ENCODE data around the gene SMC5. TPM values are rescaled to one million over a fixed set of nuclear protein-coding genes. Genes with fewer than 3 reads are reported as not detected.

The SMC5 gene
- total and polyA plus RNA-seq, 2 of the 13 experiments (the other 11 are each of a cell fraction or from before 2014, with no cell fraction given) = 7.2 to 26.7 TPM

- TF ChIP-seq MIER3 (CRISPR knock-in tag; IDR thresholded peaks at IDR 0.05; ENCODE audit: borderline replicate concordance) = peak; percentile 42; the same call in 1 of the 2 replicates
- no peak for TF ChIP-seq GLMP (CRISPR knock-in tag; IDR thresholded peaks at IDR 0.05; ENCODE audit: borderline replicate concordance)
- 0 out of 2 replicates have a peak, but pooled peaks have one; percentile 2 for TF ChIP-seq ZNF230 (CRISPR knock-in tag; IDR thresholded peaks at IDR 0.05)
- no peak for TF ChIP-seq ERF (CRISPR knock-in tag; IDR thresholded peaks at IDR 0.05)
- no peak for TF ChIP-seq IRF9 (CRISPR knock-in tag; IDR thresholded peaks at IDR 0.05; ENCODE audit: borderline replicate concordance)
- peak; percentile 58; the same call in 1 of the 2 replicates for TF ChIP-seq RNF219 (CRISPR knock-in tag; IDR thresholded peaks at IDR 0.05)
- TF ChIP-seq SOX13 (IDR thresholded peaks at IDR 0.05) = 0 out of 2 replicates have a peak, but pooled peaks have one; percentile 27
- TF ChIP-seq SOX13 (CRISPR knock-in tag; conservative IDR thresholded peaks at IDR 0.05 in 1 of 2, IDR thresholded peaks at IDR 0.05 in 1 of 2) = no peak
- 0 out of 2 replicates have a peak, but pooled peaks have one; percentile 37 for TF ChIP-seq ISX (CRISPR knock-in tag; conservative IDR thresholded peaks at IDR 0.05)
- TF ChIP-seq HNRNPL (IDR thresholded peaks at IDR 0.05; ENCODE audit: low read depth, low read length) = 0 out of 2 replicates have a peak, but pooled peaks have one; percentile 14
- TF ChIP-seq KDM5B (CRISPR knock-in tag; IDR thresholded peaks at IDR 0.05; ENCODE audit: borderline replicate concordance) = peak; percentile 85; the same call in 1 of the 2 replicates
- TF ChIP-seq TFAP4 (IDR thresholded peaks at IDR 0.05; ENCODE audit: borderline replicate concordance, low read depth) = peak; percentile 49; the same call in 1 of the 2 replicates
- TF ChIP-seq SNAI1 (CRISPR knock-in tag; IDR thresholded peaks at IDR 0.05; ENCODE audit: borderline replicate concordance) = peak; percentile 97
- TF ChIP-seq MEF2D (CRISPR knock-in tag; IDR thresholded peaks at IDR 0.05) = 0 out of 2 replicates have a peak, but pooled peaks have one; percentile 16
- peak; percentile 19; the same call in 1 of the 2 replicates for TF ChIP-seq TFDP1 (CRISPR knock-in tag; IDR thresholded peaks at IDR 0.05; ENCODE audit: borderline replicate concordance)
- TF ChIP-seq KLF16 (CRISPR knock-in tag; IDR thresholded peaks at IDR 0.05) = no peak; a peak in 1 of 4 replicates
- TF ChIP-seq ZNF317 (CRISPR knock-in tag; IDR thresholded peaks at IDR 0.05) = peak; percentile 77
- TF ChIP-seq NBN (conservative IDR thresholded peaks at IDR 0.05) = no peak
- TF ChIP-seq ZNF292 (CRISPR knock-in tag; IDR thresholded peaks at IDR 0.05; ENCODE audit: borderline replicate concordance, low read depth) = 0 out of 2 replicates have a peak, but pooled peaks have one; percentile 18
- peak; percentile 13; the same call in 1 of the 2 replicates for TF ChIP-seq ISL2 (CRISPR knock-in tag; IDR thresholded peaks at IDR 0.05)
- TF ChIP-seq MIXL1 (CRISPR knock-in tag; IDR thresholded peaks at IDR 0.05) = 0 out of 2 replicates have a peak, but pooled peaks have one; percentile 14
- no peak for TF ChIP-seq XRCC5 (optimal IDR thresholded peaks at IDR 0.05; ENCODE audit: low read length)
Observed at GRCh38 chr9:70257991-70258691, 637 bp upstream of the SMC5 start (continued).

All from HepG2 (cell line).